ENCODE measurements around the gene EPHB2. TPM values are rescaled to one million over a fixed set of nuclear protein-coding genes. Genes with fewer than 3 reads are reported as not detected.

The EPHB2 gene
- polyA plus RNA-seq, 2 of the 4 experiments (the other 2 are of a cell fraction) = 13.0 to 35.3 TPM

DNA sequence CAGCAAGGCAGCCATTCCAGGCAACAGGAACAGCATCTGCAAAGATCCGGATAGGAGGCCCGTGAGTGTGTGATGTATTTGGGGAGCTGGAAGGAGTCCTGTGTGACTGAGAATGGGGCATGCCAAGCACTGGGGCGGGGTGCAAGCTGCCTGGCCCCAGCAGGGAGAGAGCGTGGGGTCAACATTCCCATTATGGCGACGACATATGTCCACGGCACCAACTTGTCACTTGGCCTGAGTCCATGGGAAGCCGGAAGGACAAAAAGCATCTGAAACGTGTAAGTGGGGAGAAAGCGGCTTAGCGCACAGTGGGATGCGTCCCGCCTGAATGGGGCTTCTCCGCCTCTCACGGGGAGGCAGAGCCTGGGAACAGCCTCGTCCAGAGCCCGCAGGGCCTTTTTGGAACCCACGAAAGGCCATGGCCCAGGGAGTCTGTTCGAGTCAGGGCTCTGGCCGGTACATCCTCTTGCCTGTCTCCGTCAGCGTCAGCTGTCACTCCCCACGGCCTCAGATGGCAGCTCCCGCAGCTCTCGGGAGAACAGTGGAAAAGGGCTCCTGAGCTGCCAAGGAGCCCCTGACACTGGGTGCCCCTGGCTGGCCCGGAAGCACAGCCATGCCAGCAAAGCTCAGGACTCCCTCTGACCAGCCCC lies 12.4 kb downstream of the EPHB2 start:
- POLR2A ChIA-PET = no interaction called here
- Histone ChIP-seq H3K4me3 (no peak overlapping the region), H3K9me3 (no peaks in the 10 kb centered on the region), H3K27ac (no peak overlapping the region), H3K4me1 (no peaks in the 10 kb centered on the region), H3K4me2 (no peak overlapping the region)
- ATAC-seq = 0 out of 6 replicates have a peak, but pooled peaks of 1 of the 2 experiments have one; percentile 24
- no peak for DNase-seq (ENCODE audit: low read depth in 1 of 2, low spot score in 1 of 2)
- no peak for FAIRE-seq
- CTCF ChIA-PET = interaction anchor here (1.0 to 2.4 kb wide), 5 partner anchors 9 to 18 kb away, joined by 3 to 7 read pairs (median 5); no protein-coding TSS in a partner anchor
- no peak for TF ChIP-seq NR3C1 (IDR thresholded peaks at IDR 0.05)
- no peak for TF ChIP-seq RFX5 (IDR thresholded peaks at IDR 0.05)
- TF ChIP-seq, protein P1, sequence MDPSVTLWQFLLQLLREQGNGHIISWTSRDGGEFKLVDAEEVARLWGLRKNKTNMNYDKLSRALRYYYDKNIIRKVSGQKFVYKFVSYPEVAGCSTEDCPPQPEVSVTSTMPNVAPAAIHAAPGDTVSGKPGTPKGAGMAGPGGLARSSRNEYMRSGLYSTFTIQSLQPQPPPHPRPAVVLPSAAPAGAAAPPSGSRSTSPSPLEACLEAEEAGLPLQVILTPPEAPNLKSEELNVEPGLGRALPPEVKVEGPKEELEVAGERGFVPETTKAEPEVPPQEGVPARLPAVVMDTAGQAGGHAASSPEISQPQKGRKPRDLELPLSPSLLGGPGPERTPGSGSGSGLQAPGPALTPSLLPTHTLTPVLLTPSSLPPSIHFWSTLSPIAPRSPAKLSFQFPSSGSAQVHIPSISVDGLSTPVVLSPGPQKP (IDR thresholded peaks at IDR 0.05; ENCODE audit: low read depth, low read length) = no peak
- TF ChIP-seq, protein P2, sequence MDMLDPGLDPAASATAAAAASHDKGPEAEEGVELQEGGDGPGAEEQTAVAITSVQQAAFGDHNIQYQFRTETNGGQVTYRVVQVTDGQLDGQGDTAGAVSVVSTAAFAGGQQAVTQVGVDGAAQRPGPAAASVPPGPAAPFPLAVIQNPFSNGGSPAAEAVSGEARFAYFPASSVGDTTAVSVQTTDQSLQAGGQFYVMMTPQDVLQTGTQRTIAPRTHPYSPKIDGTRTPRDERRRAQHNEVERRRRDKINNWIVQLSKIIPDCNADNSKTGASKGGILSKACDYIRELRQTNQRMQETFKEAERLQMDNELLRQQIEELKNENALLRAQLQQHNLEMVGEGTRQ (IDR thresholded peaks at IDR 0.05) = no peak
- TF ChIP-seq REST (IDR thresholded peaks at IDR 0.05) = no peak
- 94% methylated on average over 17 of the region's 26 CpGs for WGBS (ENCODE audit: missing lambda C conversion rate)

- no peak overlapping the region for H3K27ac ChIP-seq
- ATAC-seq = no peak
- no peaks in the 10 kb centered on the region for H3K9me3 ChIP-seq
- ChIA-PET CTCF (interaction anchor here (1.3 to 1.8 kb wide), 3 partner anchors 19 to 25 kb away, joined by 4 to 6 read pairs (median 5); no protein-coding TSS in a partner anchor), POLR2A (no interaction called here)
- H3K4me2 ChIP-seq = no peak overlapping the region
- WGBS (ENCODE audit: missing lambda C conversion rate) = 57% methylated on average over 2 of the region's 2 CpGs
- DNase-seq (ENCODE audit: low read depth in 1 of 2, low spot score in 1 of 2) = no peak
- no peak overlapping the region for H3K4me3 ChIP-seq
- TF ChIP-seq, protein P3, sequence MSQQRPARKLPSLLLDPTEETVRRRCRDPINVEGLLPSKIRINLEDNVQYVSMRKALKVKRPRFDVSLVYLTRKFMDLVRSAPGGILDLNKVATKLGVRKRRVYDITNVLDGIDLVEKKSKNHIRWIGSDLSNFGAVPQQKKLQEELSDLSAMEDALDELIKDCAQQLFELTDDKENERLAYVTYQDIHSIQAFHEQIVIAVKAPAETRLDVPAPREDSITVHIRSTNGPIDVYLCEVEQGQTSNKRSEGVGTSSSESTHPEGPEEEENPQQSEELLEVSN (IDR thresholded peaks at IDR 0.05; ENCODE audit: borderline replicate concordance, low read depth) = no peak
- TF ChIP-seq CBX2 (IDR thresholded peaks at IDR 0.05; ENCODE audit: borderline replicate concordance, low read depth) (no peak), RCOR1 (IDR thresholded peaks at IDR 0.05; ENCODE audit: low read depth, low read length) (no peak), HOXB5 (CRISPR knock-in tag; IDR thresholded peaks at IDR 0.05) (no peak), KDM5A (IDR thresholded peaks at IDR 0.05) (no peak), MAX (IDR thresholded peaks at IDR 0.05) (no peak), MYC (IDR thresholded peaks at IDR 0.05; ENCODE audit: borderline replicate concordance, low read length) (no peak), CHD2 (IDR thresholded peaks at IDR 0.05; ENCODE audit: low read length, partially characterized antibody) (no peak), JUNB (IDR thresholded peaks at IDR 0.05) (no peak), CHD4 (IDR thresholded peaks at IDR 0.05; ENCODE audit: borderline replicate concordance) (no peak), NFE2L2 (conservative IDR thresholded peaks at IDR 0.05; ENCODE audit: low read length) (no peak), MAFK (IDR thresholded peaks at IDR 0.05; ENCODE audit: partially characterized antibody) (no peak), NPAS2 (CRISPR knock-in tag; IDR thresholded peaks at IDR 0.05; ENCODE audit: borderline replicate concordance) (no peak), EHF (CRISPR knock-in tag; IDR thresholded peaks at IDR 0.05) (no peak), FOXS1 (CRISPR knock-in tag; IDR thresholded peaks at IDR 0.05) (no peak)
- TF ChIP-seq, protein P4, sequence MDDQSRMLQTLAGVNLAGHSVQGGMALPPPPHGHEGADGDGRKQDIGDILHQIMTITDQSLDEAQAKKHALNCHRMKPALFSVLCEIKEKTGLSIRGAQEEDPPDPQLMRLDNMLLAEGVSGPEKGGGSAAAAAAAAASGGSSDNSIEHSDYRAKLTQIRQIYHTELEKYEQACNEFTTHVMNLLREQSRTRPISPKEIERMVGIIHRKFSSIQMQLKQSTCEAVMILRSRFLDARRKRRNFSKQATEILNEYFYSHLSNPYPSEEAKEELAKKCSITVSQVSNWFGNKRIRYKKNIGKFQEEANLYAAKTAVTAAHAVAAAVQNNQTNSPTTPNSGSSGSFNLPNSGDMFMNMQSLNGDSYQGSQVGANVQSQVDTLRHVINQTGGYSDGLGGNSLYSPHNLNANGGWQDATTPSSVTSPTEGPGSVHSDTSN (IDR thresholded peaks at IDR 0.05) = no peak
- TF ChIP-seq, protein P5, sequence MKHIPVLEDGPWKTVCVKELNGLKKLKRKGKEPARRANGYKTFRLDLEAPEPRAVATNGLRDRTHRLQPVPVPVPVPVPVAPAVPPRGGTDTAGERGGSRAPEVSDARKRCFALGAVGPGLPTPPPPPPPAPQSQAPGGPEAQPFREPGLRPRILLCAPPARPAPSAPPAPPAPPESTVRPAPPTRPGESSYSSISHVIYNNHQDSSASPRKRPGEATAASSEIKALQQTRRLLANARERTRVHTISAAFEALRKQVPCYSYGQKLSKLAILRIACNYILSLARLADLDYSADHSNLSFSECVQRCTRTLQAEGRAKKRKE (CRISPR knock-in tag; IDR thresholded peaks at IDR 0.05; ENCODE audit: low read depth) = no peak
- TF ChIP-seq, protein P2 (IDR thresholded peaks at IDR 0.05) = no peak
- FAIRE-seq = no peak
- H3K4me1 ChIP-seq = no peaks in the 10 kb centered on the region; the same call in 2 of the 3 replicates
These were observed 17.2 kb downstream of the EPHB2 start for GRCh38 chr1:22727873-22728272.
